ENCODE data around the gene GLE1.
"Not testable (repeated sequence)": the region's sequence is repeated elsewhere in the genome, so short reads cannot be mapped to it uniquely, and the experiment has no call there.

GLE1 gene

DNA sequence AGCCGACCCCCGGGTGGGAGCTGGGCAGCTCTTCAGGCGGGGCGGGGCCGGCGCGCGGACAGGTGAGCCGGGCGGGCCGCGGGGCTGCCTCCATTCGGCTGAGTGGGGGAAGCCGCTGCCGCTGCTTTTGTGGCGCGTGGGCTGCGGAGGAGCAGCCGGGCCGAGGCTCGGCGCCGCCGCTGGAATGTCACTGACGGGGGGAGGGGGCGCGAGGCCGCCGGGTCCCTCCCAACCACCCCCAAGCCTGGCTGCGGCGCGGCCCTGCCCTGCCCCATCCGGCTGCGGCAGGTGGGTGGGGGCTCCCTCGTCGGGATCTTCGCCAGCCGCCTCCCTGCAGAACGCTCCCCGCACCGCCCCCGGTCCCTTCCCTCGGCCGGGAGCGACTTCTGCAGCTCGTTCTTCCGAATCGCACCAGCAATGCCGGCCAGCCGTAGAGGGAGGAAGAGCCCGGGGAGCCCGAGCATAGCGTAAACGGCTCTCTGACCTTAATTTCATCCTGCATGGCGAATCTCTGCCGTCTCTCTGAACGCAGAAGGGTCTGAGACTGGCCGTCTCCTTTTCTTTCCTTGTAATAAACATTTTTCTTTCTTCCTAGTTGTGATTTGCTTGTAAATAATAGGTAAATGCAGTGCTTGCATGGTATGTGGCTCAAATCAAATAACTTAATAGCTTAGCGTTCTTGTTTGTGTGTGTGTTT lies 48.4 kb downstream of the GLE1 start:
- DNase-seq, result no peak

DNA sequence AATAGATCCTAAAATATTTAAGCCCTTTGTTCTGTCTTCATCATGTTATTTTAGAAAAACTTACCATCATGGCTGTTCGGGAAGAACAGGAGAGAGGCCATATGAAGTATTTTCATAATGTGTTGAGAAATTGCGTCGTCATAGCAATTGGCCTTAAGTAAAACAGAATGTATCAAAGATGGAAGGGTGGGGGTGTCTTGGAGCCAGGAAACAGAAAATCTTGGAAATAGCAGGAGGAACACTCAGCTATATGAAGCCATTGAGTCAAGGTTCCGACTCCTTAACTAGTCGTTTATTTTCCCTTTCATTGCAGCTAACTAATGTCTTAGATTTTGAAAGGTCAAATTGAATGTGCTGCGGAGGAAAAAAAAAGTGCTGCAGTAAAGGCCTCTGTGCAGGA lies 49.2 kb downstream of the GLE1 start:
- no peak for DNase-seq

DNA sequence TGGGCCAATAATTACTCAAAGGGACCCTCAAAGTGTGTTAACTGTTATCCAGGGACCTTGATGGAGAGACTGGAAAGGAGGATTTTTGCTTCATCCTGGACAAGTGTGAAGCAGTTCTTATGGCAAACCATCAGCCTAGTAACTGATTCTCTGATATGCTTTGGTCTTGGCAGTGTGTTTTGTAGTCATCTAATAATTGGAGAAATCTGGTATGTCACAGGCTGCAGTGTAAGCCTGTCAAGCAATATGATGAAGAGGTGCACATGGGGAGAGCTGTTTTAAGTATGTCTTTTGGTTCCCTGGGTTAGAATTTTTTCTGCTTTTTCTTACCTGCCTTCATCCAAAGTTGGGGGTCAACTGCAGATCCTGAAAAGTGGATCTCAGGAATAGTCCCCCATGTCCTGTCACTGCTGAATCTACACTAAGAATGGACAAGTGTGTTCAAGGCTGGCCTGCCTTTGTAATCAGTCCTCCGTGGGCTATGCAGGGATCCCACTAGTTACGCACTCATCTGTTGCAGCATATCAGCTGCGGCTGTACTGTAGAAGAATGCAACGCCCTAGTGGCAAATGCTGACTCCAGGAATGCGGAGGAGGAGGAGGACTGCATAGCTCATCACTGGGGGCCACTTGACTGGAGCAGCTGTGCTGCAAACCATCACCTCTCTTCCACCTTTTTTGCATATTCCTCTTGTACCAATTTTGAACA lies 49.8 kb downstream of the GLE1 start:
- no peak for DNase-seq

DNA sequence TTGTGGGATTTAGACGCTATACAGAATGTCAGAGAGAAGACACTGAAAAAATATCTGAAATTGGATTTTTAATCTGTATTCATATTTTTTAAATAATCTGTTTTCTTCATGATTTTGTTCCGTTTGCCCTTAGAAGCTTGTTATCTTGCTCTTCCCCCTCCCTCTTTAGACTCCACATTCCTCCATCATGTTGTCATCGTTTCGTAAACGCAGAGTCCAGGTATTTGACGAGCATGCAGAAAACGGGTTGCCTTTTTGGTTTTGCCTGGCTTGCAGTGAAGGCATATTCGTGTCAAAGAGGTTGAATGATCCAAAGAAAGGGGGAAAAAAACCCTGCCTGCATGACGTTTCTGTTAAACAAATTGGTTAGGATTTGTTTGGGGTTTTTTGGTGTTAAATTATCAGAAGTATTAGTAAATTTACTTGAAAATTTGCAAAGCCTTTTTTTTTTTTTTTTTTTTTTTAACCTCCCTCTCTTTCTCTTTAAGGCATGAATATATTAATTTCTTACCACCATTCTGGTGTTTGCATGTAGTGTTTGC lies 50.7 kb downstream of the GLE1 start:
- DNase-seq, result no peak

DNA sequence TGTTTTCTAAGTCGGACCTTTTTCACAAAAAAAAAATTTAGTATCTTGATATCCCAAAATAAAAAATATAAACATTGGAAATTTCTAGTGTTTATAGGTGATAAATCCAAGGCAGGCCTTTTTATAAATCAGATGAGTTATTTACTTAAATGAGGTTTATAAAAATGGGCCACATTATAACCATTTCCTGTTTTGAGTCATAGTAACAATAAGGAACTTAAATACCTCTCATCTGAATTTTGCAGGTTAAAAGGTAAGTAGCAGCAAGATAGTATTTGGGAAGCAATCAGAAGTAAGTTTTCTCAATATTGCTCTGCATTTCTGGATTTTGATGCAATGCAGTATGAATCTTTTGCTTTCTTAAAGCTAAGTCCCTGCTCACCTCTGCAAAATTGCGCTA lies 51.8 kb downstream of the GLE1 start:
- no peak for DNase-seq

DNA sequence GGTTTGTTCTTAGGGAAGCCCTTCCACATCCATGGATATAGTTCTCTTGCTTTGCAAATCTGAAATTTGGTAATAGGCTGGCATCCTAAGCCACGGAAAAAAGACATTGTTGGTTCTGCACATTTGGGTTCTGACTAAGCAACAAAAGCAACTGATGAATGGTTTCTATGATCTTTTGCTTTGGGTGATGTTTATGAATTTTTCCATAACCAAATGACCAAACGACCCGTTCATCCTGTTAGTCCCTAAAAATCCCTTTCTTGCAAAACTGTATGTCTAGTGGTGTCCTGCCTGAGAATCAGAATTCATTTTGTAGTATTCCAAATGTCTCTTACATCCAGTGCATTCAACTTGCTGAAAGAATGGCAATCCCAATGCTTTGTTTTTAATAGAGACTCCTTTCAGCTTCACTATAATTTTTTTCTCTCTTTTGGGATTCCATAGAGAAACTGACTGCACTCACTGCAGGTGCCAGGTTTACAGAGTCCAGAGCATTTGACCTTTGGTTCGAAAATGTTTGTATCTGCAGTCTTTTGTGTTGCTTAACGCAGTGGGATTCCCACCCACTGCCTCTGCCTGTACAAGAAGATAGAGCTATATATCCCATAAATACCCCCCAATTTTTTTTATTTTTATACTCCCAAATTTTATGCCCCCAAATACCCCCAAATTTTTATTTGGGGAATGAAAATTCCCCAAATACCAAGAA lies 52.6 kb downstream of the GLE1 start:
- DNase-seq, result no peak

DNA sequence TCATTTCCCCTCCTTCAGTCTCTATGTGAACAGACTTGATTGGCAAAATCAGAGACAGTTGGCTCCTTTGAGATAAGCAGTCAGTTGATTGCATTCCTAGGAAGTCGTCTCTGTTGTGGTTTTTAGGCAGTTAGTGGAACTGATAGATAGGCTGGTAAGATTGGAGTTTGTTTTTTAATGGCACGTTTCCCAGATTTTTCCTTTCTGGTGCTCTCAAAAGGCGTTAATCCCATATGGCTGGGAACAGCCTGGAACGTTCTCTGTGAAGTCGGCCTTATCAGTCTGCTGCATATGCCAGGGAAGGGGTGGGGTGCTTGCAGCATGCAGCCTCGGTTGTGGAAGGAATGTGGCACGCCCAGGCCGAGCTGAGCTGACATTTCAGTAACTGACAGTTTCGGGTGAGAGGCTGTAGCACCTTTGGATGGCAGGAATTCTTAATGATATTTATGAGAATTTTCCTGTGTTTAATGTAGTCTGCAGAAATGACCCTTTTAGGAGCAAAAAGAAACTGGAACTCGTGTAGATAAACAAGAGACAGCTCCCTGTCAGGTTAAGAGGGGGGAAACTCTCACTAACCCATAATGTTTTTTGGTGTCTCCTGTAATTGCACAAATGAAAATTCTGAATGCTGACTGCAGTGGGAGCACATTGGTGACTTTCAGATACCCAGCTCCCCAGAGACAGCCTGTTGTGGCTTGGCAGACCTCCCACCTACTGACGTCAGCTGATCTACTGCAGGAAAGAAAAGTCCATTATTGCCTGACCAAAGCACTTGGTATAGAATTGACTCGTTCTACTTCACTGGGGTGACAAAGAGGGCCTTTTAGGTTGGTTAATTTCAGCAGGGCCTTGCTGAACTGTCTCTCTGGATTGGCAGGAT lies 54.2 kb downstream of the GLE1 start:
- DNase-seq, result peak; percentile 54

DNA sequence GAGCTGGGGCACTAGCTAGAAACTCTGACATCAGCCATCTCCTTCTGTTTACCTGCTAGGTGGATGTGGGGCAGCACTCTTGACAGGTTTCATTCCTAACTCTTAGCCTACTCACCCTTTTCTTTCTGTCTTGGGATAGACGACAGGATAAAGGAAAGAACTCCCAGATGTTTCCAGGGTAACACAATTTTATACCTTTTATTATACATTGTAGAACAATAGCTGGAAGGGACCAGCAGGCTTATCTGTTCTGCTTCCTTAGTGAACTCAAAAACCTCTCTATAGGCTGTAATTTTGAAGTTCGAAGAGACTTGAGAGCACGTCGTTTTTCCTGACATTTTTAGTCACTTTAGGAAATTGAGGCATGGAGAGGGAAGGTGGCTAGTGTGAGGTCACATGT lies 61.1 kb downstream of the GLE1 start:
- no peak for DNase-seq

DNA sequence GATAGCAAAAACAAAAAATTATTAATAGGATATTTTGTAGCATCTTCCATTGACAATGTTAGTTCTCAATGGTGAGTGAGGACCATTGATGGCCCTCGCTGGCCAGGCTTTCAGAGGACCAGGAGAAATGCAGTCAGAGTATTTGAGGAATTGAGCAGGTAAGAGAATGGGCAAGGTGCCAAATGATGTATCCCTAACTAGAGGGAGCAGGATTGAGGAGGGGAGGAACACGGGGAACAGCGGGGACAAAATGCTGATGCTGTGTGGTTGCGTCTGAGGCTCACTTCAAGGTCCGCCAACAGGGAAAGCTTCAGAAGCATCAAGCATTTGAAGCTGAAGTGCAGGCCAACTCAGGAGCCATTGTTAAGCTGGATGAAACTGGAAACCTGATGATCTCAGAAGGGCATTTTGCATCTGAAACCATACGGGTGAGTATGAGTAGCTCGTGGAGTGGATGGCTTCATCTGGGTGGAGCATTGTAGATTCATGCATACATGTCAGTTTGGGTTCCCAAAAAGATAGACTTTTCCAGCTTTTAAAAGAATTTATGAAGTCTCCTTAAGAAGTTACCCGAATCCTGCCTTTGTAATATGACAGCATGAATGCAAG lies 64.1 kb downstream of the GLE1 start:
- DNase-seq, result no peak

DNA sequence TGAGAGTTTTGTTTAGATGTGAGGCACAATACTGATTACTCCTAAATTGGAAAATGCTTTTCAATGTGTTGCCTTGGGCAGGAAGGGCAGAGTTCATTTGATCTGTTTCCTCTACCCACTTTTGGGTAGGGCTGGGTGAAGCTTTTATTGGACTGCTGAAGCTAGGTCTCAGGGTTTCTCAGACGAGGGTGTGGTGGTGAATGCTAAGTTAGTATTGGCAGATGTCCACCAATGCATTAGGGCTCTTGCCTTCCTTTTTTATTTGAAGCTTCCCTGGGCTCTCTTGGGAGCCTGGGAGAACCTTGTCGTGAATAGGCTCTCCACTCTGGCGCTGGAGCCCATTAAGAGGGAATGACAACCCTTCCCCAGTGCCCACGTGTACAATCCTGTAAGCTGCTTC lies 71.0 kb downstream of the GLE1 start:
- DNase-seq, result no peak

DNA sequence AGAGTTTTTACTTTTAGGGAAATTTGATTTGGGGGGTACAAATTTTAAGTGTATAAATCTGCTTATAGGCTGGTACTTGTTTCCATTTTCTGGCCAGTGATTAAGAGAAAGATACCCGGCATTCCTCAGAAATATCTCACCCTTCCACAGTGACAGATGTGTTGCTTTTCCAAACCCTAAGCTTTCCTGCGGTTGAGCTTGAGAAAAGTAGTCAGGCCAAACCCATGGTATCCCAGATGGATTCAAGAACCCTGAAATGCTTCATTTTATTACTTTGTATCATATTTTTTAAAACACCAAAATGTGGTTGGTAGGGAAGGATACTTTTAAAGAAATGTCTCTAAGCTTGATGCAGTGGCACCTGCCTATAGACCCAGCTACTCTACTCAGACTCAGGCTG lies 71.4 kb downstream of the GLE1 start:
- no peak for DNase-seq

DNA sequence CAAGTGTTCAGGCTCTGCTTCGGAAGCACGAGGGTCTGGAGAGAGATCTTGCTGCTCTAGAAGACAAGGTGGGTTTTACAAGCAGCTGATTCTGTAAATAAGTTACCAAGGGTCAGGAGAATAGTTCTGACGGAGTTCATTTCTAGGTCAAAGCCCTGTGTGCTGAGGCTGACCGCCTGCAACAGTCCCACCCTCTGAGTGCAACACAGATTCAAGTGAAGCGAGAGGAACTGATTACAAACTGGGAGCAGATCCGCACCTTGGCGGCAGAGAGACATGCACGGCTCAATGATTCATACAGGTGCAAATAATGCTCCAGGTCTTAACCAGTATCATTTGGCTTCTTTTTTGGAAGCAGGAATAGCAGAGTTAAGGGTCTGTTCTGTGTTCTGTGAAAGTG lies 72.7 kb downstream of the GLE1 start:
- no peak for DNase-seq

DNA sequence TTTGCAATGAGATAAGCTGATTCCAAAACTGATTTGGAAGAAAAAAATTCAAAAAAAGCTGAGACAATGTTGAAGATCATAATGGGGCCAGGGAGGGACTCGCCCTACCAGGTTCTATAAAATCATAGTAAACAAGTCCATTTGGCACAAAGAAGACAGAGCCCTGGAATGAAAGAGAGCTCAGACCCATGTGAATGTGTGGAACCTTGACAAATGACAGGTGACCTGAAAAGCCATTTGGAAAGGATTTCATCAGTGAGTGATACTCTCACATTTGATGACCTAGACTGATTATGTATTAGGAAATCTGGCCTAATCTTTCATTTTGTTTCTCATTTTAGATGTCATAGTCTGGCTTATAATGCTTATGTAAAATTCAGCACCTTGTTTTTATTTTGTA lies 74.7 kb downstream of the GLE1 start:
- DNase-seq, result no peak

DNA sequence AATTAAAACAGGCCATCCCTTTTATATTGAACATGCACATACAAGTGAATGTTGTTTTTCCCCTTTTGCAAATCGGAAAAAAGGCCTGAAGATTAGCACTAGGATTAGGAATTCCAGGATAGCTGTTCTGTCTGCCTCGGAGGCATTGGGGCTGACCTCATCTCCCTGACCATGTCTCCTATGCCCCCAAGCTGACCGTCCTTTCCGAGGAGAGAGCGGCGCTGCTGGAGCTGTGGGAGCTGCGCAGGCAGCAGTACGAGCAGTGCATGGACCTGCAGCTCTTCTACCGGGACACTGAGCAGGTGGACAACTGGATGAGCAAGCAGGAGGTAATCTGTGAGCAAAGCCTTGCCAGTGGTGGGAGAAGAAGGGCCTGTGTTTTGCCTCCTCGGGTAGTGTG lies 76.2 kb downstream of the GLE1 start:
- no peak for DNase-seq

DNA sequence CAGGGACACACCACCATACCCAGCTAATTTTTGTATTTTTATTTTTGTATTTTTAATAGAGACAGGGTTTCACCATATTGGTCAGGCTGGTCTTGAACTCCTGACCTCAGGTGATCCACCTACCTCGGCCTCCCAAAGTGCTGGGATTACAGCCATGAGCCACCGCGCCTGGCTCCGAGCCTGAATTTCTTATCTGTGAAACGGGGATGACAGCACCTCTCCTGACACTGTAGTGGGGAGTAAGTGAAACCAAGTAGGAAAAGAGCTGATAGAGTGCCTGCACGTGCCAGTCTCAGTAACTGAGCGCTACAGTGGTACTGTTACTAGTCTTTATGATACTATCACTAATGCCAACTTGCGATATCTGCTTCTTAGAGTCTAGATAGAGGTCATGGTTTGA lies 80.6 kb downstream of the GLE1 start:
- not testable (repeated sequence) for DNase-seq

DNA sequence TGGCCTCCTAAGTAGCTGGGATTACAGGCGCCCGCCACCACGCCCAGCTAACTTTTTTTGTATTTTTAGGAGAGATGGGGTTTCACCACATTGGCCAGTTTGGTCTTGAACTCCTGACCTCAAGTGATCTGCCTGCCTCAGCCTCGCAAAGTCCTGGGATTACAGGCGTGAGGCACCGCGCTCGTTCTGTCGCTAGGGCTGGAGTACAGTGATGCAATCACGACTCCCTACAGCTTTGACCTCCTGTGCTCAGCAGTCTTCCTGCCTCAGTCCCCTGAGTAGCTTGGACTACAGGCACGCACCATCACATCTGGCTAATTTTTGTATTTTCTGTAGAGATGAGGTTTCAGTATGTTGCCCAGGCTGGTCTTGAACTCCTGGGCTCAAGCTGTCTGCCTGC lies 82.4 kb downstream of the GLE1 start:
- not testable (repeated sequence) for DNase-seq

DNA sequence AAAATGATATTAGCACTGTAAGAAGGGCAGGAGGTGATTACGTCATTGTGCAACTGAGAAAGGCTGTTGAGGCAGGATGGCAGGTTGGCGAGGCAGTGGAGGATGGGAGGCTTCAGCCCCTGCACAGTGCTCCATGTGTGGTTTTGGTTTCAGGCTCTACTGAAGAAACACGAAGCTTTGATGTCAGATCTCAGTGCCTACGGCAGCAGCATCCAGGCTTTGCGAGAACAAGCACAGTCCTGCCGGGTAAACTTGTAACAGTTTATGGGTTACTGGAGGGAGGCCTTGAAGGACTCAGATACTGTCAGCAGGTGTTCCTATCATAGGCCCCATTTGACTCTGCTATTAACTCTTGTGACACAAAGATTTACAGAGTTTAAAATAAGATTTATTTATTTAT lies 82.9 kb downstream of the GLE1 start:
- DNase-seq, result no peak

DNA sequence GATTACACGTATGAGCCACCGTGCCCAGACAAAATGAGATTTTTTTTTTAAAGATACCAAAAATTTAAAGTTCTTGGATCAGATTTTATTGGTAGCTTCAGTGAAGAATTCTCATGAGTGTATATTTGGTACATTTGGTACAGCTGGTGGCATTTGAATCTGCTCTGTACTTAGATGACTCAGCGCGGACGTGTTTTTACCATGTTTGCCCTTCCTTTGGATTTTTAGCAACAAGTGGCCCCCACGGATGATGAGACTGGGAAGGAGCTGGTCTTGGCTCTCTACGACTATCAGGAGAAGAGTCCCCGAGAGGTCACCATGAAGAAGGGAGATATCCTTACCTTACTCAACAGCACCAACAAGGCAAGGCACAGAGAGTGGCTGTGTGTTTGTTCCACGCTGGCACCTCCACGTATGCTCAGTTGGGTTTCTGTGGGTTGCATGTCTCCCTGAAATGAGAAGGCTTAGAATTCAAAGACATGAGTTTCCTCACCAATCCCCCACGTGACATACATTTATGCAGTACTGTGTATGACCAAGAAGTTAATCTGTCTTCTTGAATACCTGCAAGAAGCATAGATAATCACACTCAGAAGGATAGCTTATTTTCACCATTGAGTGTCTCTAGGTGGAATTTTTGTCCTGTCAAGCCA lies 84.2 kb downstream of the GLE1 start:
- DNase-seq, result no peak

All from activated CD8-positive, alpha-beta memory T cell treated with anti-CD3 and anti-CD28 coated beads, Interleukin-2, amount 50 U/mL, for 4 hours (primary cell).